ENCODE data around the gene GAN. TPM values are rescaled to one million over a fixed set of nuclear protein-coding genes. Genes with fewer than 3 reads are reported as not detected.

GAN gene
- total and polyA plus RNA-seq, 10 of the 15 experiments (the other 5 are each of a cell fraction or from before 2014, with no cell fraction given) = 0.42 to 8.4 (median 2.5) TPM

- H3K4me1 ChIP-seq (ENCODE audit: control insufficient read depth, insufficient read depth, low read length) = no peaks in the 10 kb centered on the region
- intact Hi-C loops (cut with micrococcal nuclease; ENCODE audit: unreplicated experiment) (no loop called here), in situ Hi-C loops (cut with MboI) (no loop called here)
- BruUV-seq (replicated peaks) = no TSS peak
- H3K4me2 ChIP-seq (ENCODE audit: control insufficient read depth, insufficient read depth) = no peak overlapping the region
- ATAC-seq (no peak), DNase-seq (ENCODE audit: low read depth, low spot score) (no peak), FAIRE-seq (no peak)
- ChIA-PET POLR2A (interaction anchor here (0.7 kb wide), 1 partner anchor 528 kb away, joined by 3 read pairs; no protein-coding TSS in a partner anchor), RAD21 (ENCODE audit: unreplicated experiment) (interaction anchor here (0.6 kb wide), 1 partner anchor 36 kb away, joined by 3 read pairs; no protein-coding TSS in a partner anchor), CTCF (interaction anchor here (0.6 kb wide), 1 partner anchor 11 kb away, joined by 4 read pairs; no protein-coding TSS in a partner anchor), SMC1A (ENCODE audit: uncharacterized antibody, unreplicated experiment) (no interaction called here)
- H3K27ac ChIP-seq (ENCODE audit: control insufficient read depth, insufficient read depth) = no peak overlapping the region
- H2AFZ ChIP-seq (ENCODE audit: control insufficient read depth, low read depth, low read length) = no peak overlapping the region
- H3K79me2 ChIP-seq (ENCODE audit: control insufficient read depth, insufficient read depth, low read length) = no peaks in the 10 kb centered on the region
- no peak overlapping the region for H3K9ac ChIP-seq (ENCODE audit: control insufficient read depth, insufficient read depth, low read length)
- TF ChIP-seq ZNF687 (IDR thresholded peaks at IDR 0.05) = no peak
- no peak for TF ChIP-seq RUNX3 (IDR thresholded peaks at IDR 0.05; ENCODE audit: low read length)
- TF ChIP-seq NR2F1 (conservative IDR thresholded peaks at IDR 0.05) = no peak
- no peak for TF ChIP-seq BCL11A (IDR thresholded peaks at IDR 0.05; ENCODE audit: low read depth, low read length)
- H4K20me1 ChIP-seq (ENCODE audit: control insufficient read depth, insufficient read depth) = no peaks in the 10 kb centered on the region
- H3K27me3 ChIP-seq (replicated peaks in 1 of 2; ENCODE audit: control insufficient read depth in 2 of 2, insufficient read depth in 2 of 2, low read length in 1 of 2) = no peaks in the 10 kb centered on the region
- no peak overlapping the region for H3K4me3 ChIP-seq
- WGBS (ENCODE audit: insufficient coverage, insufficient replicate concordance, low lambda C conversion rate, missing lambda C conversion rate) = 66% methylated on average over 21 of the region's 21 CpGs
- no peaks in the 10 kb centered on the region for H3K36me3 ChIP-seq (ENCODE audit: control insufficient read depth in 2 of 2, insufficient read depth in 2 of 2, low read length in 1 of 2)
- H3K9me3 ChIP-seq (replicated peaks; ENCODE audit: control insufficient read depth, insufficient read depth, low read length) = no peaks in the 10 kb centered on the region
Observed at GRCh38 chr16:81397058-81397878, 82.5 kb downstream of the GAN start.
